ENCODE results near the gene CCL18.
"Not testable (repeated sequence)": the region's sequence is repeated elsewhere in the genome, so short reads cannot be mapped to it uniquely, and the experiment has no call there.

CCL18 gene

GRCh38 chr17:36118477-36119353 is 54.6 kb downstream of the CCL18 start:
- H3K9ac ChIP-seq (ENCODE audit: insufficient read length) = no peak overlapping the region

GRCh38 chr17:36120221-36120620 is 56.1 kb downstream of the CCL18 start:
- no peak overlapping the region for H3K27ac ChIP-seq
- H3K9me3 ChIP-seq (ENCODE audit: low read depth, low read length) = no peaks in the 10 kb centered on the region
- TF ChIP-seq POLR2AphosphoS5 (IDR thresholded peaks at IDR 0.05; ENCODE audit: borderline replicate concordance, low read depth, low read length) = no peak
- no peak overlapping the region for H3K4me3 ChIP-seq
- H3K36me3 ChIP-seq (ENCODE audit: insufficient read depth, low read length) = no peaks in the 10 kb centered on the region
- H3K9ac ChIP-seq (ENCODE audit: insufficient read length) = no peak overlapping the region
- no peak for DNase-seq (ENCODE audit: low read depth, low spot score)

More at GRCh38 chr17:36118477-36119353, 54.6 kb downstream of the CCL18 start:
- no peak for DNase-seq (ENCODE audit: low read depth, low spot score)
- H3K36me3 ChIP-seq (ENCODE audit: insufficient read depth, low read length) = no peaks in the 10 kb centered on the region
- TF ChIP-seq EZH2 (IDR thresholded peaks at IDR 0.05) = no peak
- TF ChIP-seq POLR2AphosphoS5 (IDR thresholded peaks at IDR 0.05; ENCODE audit: borderline replicate concordance, low read depth, low read length) = no peak
- TF ChIP-seq FOXP2 (optimal IDR thresholded peaks at IDR 0.05; ENCODE audit: control extremely low read depth, extremely low read length, insufficient read depth) = no peak
- H3K9me3 ChIP-seq (ENCODE audit: low read depth, low read length) = no peaks in the 10 kb centered on the region
- H3K27ac ChIP-seq = no peak overlapping the region
- no peak overlapping the region for H3K4me3 ChIP-seq

- not testable (repeated sequence) for H3K9ac ChIP-seq (ENCODE audit: insufficient read length)
These were observed 57.0 kb downstream of the CCL18 start for GRCh38 chr17:36121099-36121498.

More at GRCh38 chr17:36121099-36121498, 57.0 kb downstream of the CCL18 start:
- not testable (repeated sequence) for H3K27ac ChIP-seq; H3K36me3 ChIP-seq (ENCODE audit: insufficient read depth, low read length); H3K4me3 ChIP-seq; H3K9me3 ChIP-seq (ENCODE audit: low read depth, low read length); DNase-seq (ENCODE audit: low read depth, low spot score)
